SK-N-SH (cell line): ENCODE measurements around the gene SMIM7. TPM values are rescaled to one million over a fixed set of nuclear protein-coding genes. Genes with fewer than 3 reads are reported as not detected.

ENCODE experiments used
- CTCF ChIA-PET: fragments of 300-600, 350-600 bp; formaldehyde crosslinking; extraction: SDS; loops from one replicate; lab custom pipeline; 2021; lab: Yijun Ruan, JAX
- POLR2A ChIA-PET: fragments of 350-600 bp; sonication (Branson Sonifier 250); formaldehyde crosslinking; extraction: SDS; loops from one replicate; lab custom pipeline; 2020; ENCODE audit warnings: antibody characterized with exemption, inconsistent platforms; lab: Yijun Ruan, JAX
- DNase-seq: peaks from one replicate; pipeline ENCODE4 v3.0.0; 2012
- H2AFZ ChIP-seq: fragments of 200-600 bp; sonication (generic); 2 replicates; pipeline ENCODE4 v1.8.1; 2016; ENCODE audit warnings: antibody characterized with exemption, mild to moderate bottlenecking, low read depth
- H3F3A ChIP-seq: fragments of 200-600 bp; sonication (generic); replicated peaks from 2 replicates; pipeline ENCODE3; 2016; ENCODE audit warnings: antibody characterized with exemption, mild to moderate bottlenecking; ENCODE audit not compliant: insufficient read depth
- H3K27ac ChIP-seq, 2 experiments: fragments of 200-500 bp in 1 of 2; fragments of 200-600 bp in 1 of 2; sonication (Bioruptor generic) in 1 of 2; sonication (generic), shearing (Covaris generic) in 1 of 2; 2 replicates each; pipeline versions ENCODE4 v1.5.1 to v1.6.1; 2014 to 2016; ENCODE audit warnings: low read depth in 2 of 2, inconsistent platforms in 1 of 2, low read length in 1 of 2, mild to moderate bottlenecking in 1 of 2, mixed read lengths in 1 of 2
- H3K27me3 ChIP-seq: fragments of 200-600 bp; sonication (generic), shearing (Covaris generic); 2 replicates; pipeline ENCODE4 v1.6.1; 2016; ENCODE audit warnings: mixed run types; ENCODE audit not compliant: insufficient read depth
- H3K36me3 ChIP-seq, 2 experiments: fragments of 200-500 bp in 1 of 2; fragments of 200-600 bp in 1 of 2; sonication (Bioruptor generic) in 1 of 2; sonication (generic) in 1 of 2; replicated peaks in 1 of 2; 2 replicates each; pipeline versions ENCODE3 to v1.5.1; 2014 to 2016; ENCODE audit warnings: low read length in 1 of 2, mild to moderate bottlenecking in 1 of 2; ENCODE audit not compliant: insufficient read depth in 2 of 2, control insufficient read depth in 1 of 2
- H3K4me1 ChIP-seq, 2 experiments: fragments of 200-500 bp in 1 of 2; fragments of 200-600 bp in 1 of 2; sonication (Bioruptor generic) in 1 of 2; sonication (generic), shearing (Covaris generic) in 1 of 2; 2 replicates each; pipeline versions ENCODE4 v1.5.1 to v1.6.1; 2014 to 2016; ENCODE audit warnings: low read depth in 1 of 2, low read length in 1 of 2, mixed run types in 1 of 2; ENCODE audit not compliant: insufficient read depth in 2 of 2, control insufficient read depth in 1 of 2
- H3K4me2 ChIP-seq: fragments of 200-600 bp; sonication (generic), shearing (Covaris generic); 2 replicates; pipeline ENCODE4 v1.6.1; 2017; ENCODE audit warnings: mixed run types
- H3K4me3 ChIP-seq, 2 experiments: fragments of 200-500 bp in 1 of 2; fragments of 200-600 bp in 1 of 2; sonication (Bioruptor generic) in 1 of 2; sonication (generic), shearing (Covaris generic) in 1 of 2; 2 replicates each; pipeline versions ENCODE4 v1.5.1 to v1.8.1; 2014 to 2016; ENCODE audit warnings: low read depth in 2 of 2, inconsistent platforms in 1 of 2, low read length in 1 of 2, mild to moderate bottlenecking in 1 of 2, mixed read lengths in 1 of 2, moderate library complexity in 1 of 2
- H3K79me2 ChIP-seq: fragments of 200-600 bp; sonication (generic); 2 replicates; pipeline ENCODE4 v1.8.1; 2017; ENCODE audit warnings: mild to moderate bottlenecking; ENCODE audit not compliant: insufficient read depth
- H3K9ac ChIP-seq: fragments of 200-600 bp; sonication (generic); 2 replicates; pipeline ENCODE4 v1.6.1; 2017; ENCODE audit warnings: mixed run types
- H3K9me2 ChIP-seq: fragments of 200-600 bp; sonication (generic); 2 replicates; pipeline ENCODE4 v1.6.1; 2017; ENCODE audit warnings: mixed run types
- H3K9me3 ChIP-seq: fragments of 200-600 bp; sonication (generic); 2 replicates; pipeline ENCODE4 v1.6.1; 2017; ENCODE audit warnings: mixed run types, mild to moderate bottlenecking, moderate library complexity
- H4K20me1 ChIP-seq: fragments of 200-600 bp; sonication (generic); 2 replicates; pipeline ENCODE4 v1.6.1; 2017; ENCODE audit warnings: mild to moderate bottlenecking, mixed run types; ENCODE audit not compliant: insufficient read depth
- CHD2 ChIP-seq: fragments of 150-350 bp; IDR thresholded peaks from 2 replicates; pipeline ENCODE4 v1.6.1; 2018; ENCODE audit warnings: low read length; ENCODE audit not compliant: partially characterized antibody
- ELF1 ChIP-seq: IDR thresholded peaks from 2 replicates; pipeline ENCODE4 v1.4.0; 2012
- EZH2phosphoT487 ChIP-seq: fragments of 200-600 bp; sonication (generic); IDR thresholded peaks from 2 replicates; pipeline ENCODE4 v1.6.1; 2017; ENCODE audit warnings: low read depth, mixed run types, mild to moderate bottlenecking, antibody characterized with exemption, moderate library complexity, borderline replicate concordance
- FOSL2 ChIP-seq: IDR thresholded peaks from 2 replicates; pipeline ENCODE4 v1.4.0; 2012; ENCODE audit warnings: low read depth, mild to moderate bottlenecking, moderate library complexity, borderline replicate concordance
- FOXM1 ChIP-seq: IDR thresholded peaks from 2 replicates; pipeline ENCODE4 v1.4.0; 2012; ENCODE audit warnings: low read depth, mild to moderate bottlenecking
- GABPA ChIP-seq: IDR thresholded peaks from 2 replicates; pipeline ENCODE4 v1.4.0; 2012; ENCODE audit warnings: low read depth, mild to moderate bottlenecking
- GATA2 ChIP-seq: sonication (generic); formaldehyde crosslinking; IDR thresholded peaks from 2 replicates; pipeline ENCODE4 v1.5.0; 2020; ENCODE audit warnings: mild to moderate bottlenecking, missing genetic modification reagents
- JUND ChIP-seq: IDR thresholded peaks from 2 replicates; pipeline ENCODE4 v1.4.0; 2012
- MEF2A ChIP-seq: IDR thresholded peaks from 2 replicates; pipeline ENCODE4 v1.4.0; 2012; ENCODE audit warnings: low read depth, borderline replicate concordance
- MXI1 ChIP-seq: IDR thresholded peaks from 2 replicates; pipeline ENCODE4 v1.6.1; 2012; ENCODE audit warnings: mild to moderate bottlenecking, low read depth, low read length, improper control_type of control experiment
- POLR2AphosphoS5 ChIP-seq: IDR thresholded peaks from 2 replicates; pipeline ENCODE4 v1.6.1; 2012; ENCODE audit warnings: low read depth, low read length
- RAD21 ChIP-seq: IDR thresholded peaks from 2 replicates; pipeline ENCODE4 v1.6.1; 2012; ENCODE audit warnings: mild to moderate bottlenecking, low read length
- RCOR1 ChIP-seq: fragments of 150-350 bp; IDR thresholded peaks from 2 replicates; pipeline ENCODE4 v1.6.1; 2017; ENCODE audit warnings: antibody characterized with exemption, low read length
- RFX5 ChIP-seq: IDR thresholded peaks from 2 replicates; pipeline ENCODE4 v1.6.1; 2012; ENCODE audit warnings: mild to moderate bottlenecking, improper control_type of control experiment, low read length
- RXRA ChIP-seq: IDR thresholded peaks from 2 replicates; pipeline ENCODE4 v1.4.0; 2012; ENCODE audit warnings: low read depth, mild to moderate bottlenecking, borderline replicate concordance
- SIN3A ChIP-seq: IDR thresholded peaks from 2 replicates; pipeline ENCODE4 v1.6.1; 2012; ENCODE audit warnings: low read depth, mild to moderate bottlenecking, low read length, moderate library complexity, borderline replicate concordance
- SMC3 ChIP-seq: IDR thresholded peaks from 2 replicates; pipeline ENCODE4 v1.6.1; 2012; ENCODE audit warnings: low read depth, low read length, improper control_type of control experiment
- TAF1 ChIP-seq: IDR thresholded peaks from 2 replicates; pipeline ENCODE4 v1.6.1; 2012; ENCODE audit warnings: low read depth, mild to moderate bottlenecking, low read length, moderate library complexity, borderline replicate concordance
- TEAD4 ChIP-seq: IDR thresholded peaks from 2 replicates; pipeline ENCODE4 v1.4.0; 2012; ENCODE audit warnings: mild to moderate bottlenecking, borderline replicate concordance; ENCODE audit not compliant: insufficient read depth
- YY1 ChIP-seq: IDR thresholded peaks from 2 replicates; pipeline ENCODE4 v1.4.0; 2012; ENCODE audit warnings: low read depth, mild to moderate bottlenecking
- WGBS: methylation state at CpG from one replicate; pipeline ENCODE4 v1.1.6; 2017; ENCODE audit warnings: low lambda C conversion rate; 5-methylcytosine and 5-hydroxymethylcytosine counted together
- polyA plus RNA-seq, 3 experiments: library from polyadenylated mRNA; depleted of rRNA; stranded (reverse); fragments of >200 nt; gene quantifications; 2 replicates each; pipeline ENCODE4 v1.2.3, GENCODE V29; 2012
- TF ChIP-seq, protein P1 (sequence below): IDR thresholded peaks from 2 replicates; pipeline ENCODE4 v1.4.0; 2012; ENCODE audit warnings: low read depth, borderline replicate concordance
- TF ChIP-seq, protein P2 (sequence below): fragments of 150-350 bp; IDR thresholded peaks from 2 replicates; pipeline ENCODE4 v1.6.1; 2016; ENCODE audit warnings: mild to moderate bottlenecking, low read depth, low read length
- TF ChIP-seq, protein P3 (sequence below): fragments of 150-350 bp; IDR thresholded peaks from 2 replicates; pipeline ENCODE4 v1.6.1; 2017; ENCODE audit warnings: antibody characterized with exemption, low read length, low read depth, borderline replicate concordance
- TF ChIP-seq, protein P4 (sequence below): IDR thresholded peaks from 2 replicates; pipeline ENCODE4 v1.4.0; 2012; ENCODE audit warnings: low read depth, borderline replicate concordance

The SMIM7 gene
- polyA plus RNA-seq, 1 of the 3 experiments (the other 2 are of a cell fraction), result 74.2 TPM

DNA sequence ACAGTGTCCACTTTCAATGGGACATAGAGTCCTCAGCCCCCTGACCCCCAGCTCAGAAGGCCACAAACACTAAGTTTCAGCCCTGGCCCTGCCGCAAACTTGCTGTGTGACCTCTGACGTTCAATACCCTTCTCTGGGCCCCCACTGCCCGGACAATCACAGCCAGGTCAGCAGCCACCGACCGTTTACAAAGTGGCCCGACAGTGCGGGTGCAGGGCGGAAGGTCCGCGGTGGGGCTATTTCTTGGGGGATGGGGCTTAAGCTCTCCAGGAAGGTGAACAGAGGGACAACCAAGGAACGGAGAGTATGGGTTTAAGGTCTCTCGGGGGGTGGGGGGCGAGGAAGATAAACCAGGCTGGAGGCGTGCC, 496 bp downstream of the SMIM7 start:
- H3K36me3 ChIP-seq, result peaks cover 22 to 30% of the 10 kb centered on the region in 2 experiments
- no peaks in the 10 kb centered on the region for H3K27me3 ChIP-seq
- peaks cover 7 to 12% of the 10 kb centered on the region in 2 experiments; a peak in 3 of 4 replicates for H3K4me1 ChIP-seq
- H3F3A ChIP-seq, result peaks cover 4% of the 10 kb centered on the region
- H3K9me3 ChIP-seq, result no peaks in the 10 kb centered on the region
- H4K20me1 ChIP-seq, result peaks cover 37% of the 10 kb centered on the region
- peaks cover 52% of the 10 kb centered on the region for H3K79me2 ChIP-seq
- peak overlapping the region; percentile 81 for H3K9ac ChIP-seq
- TF ChIP-seq MXI1, result no peak
- no peak for TF ChIP-seq SMC3
- no peak for TF ChIP-seq YY1
- TF ChIP-seq, protein P1, sequence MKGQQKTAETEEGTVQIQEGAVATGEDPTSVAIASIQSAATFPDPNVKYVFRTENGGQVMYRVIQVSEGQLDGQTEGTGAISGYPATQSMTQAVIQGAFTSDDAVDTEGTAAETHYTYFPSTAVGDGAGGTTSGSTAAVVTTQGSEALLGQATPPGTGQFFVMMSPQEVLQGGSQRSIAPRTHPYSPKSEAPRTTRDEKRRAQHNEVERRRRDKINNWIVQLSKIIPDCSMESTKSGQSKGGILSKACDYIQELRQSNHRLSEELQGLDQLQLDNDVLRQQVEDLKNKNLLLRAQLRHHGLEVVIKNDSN, result no peak
- TF ChIP-seq GABPA, result no peak
- no peak for TF ChIP-seq RFX5
- TF ChIP-seq FOSL2, result no peak
- TF ChIP-seq GATA2 (CRISPR knock-in tag), result no peak
- TF ChIP-seq EZH2phosphoT487, result no peak
- no peak for TF ChIP-seq MEF2A
- CTCF ChIA-PET, result interaction anchor here (1.0 kb wide), 1 partner anchor 56 kb away, joined by 4 read pairs; no protein-coding TSS in a partner anchor
- peak overlapping the region; percentile 89 to 95; a peak in 3 of 4 replicates for H3K27ac ChIP-seq
- no peaks in the 10 kb centered on the region for H3K9me2 ChIP-seq
- peak overlapping the region; percentile 100 for H3K4me2 ChIP-seq
- POLR2A ChIA-PET, result interaction anchor here (0.6 to 2.0 kb wide), 5 partner anchors 31 to 624 kb away, joined by 3 to 5 read pairs (median 3); partner anchors contain the start of genes C19orf44 and MED26
- H3K4me3 ChIP-seq, result peak overlapping the region; percentile 65 to 86
- peak overlapping the region; percentile 88 for H2AFZ ChIP-seq
- DNase-seq, result no peak
- under 1% methylated on average over 13 of the region's 14 CpGs for WGBS

DNA sequence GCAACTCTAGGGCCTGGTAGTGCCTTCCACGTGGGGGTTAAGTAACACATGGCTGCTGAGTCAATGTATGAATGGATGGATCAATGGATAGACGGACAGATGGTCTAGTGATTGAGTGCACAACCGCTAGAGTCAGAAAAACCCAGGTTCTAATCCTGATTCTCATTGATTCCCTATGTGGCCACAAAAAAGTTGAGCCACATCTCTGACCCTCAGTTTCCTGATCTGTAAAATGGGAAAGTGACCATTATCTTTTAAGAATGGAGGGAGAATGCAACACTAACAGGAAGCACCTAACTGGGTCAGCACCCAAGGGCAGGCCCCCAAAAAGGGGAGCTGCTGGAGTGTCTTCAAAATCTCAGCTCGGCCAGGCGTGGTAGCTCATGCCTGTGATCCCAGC, 2.6 kb downstream of the SMIM7 start:
- DNase-seq, result no peak
- Histone ChIP-seq H3K36me3 (peaks cover 39 to 50% of the 10 kb centered on the region in 2 experiments), H3K27ac (no peak overlapping the region), H3K9ac (no peak overlapping the region), H3K27me3 (no peaks in the 10 kb centered on the region), H3K79me2 (peaks cover 72% of the 10 kb centered on the region), H3K4me2 (no peak overlapping the region), H3K9me3 (no peaks in the 10 kb centered on the region), H4K20me1 (peaks cover 37% of the 10 kb centered on the region), H3F3A (no peaks in the 10 kb centered on the region), H3K4me1 (peaks cover 7 to 12% of the 10 kb centered on the region in 2 experiments; a peak in 3 of 4 replicates), H3K9me2 (no peaks in the 10 kb centered on the region), H3K4me3 (no peak overlapping the region), H2AFZ (no peak overlapping the region)
- WGBS, result 82% methylated on average over 5 of the region's 5 CpGs
- CTCF ChIA-PET, result no interaction called here
- POLR2A ChIA-PET, result interaction anchor here (1.4 kb wide), 1 partner anchor 20 kb away, joined by 3 read pairs; no protein-coding TSS in a partner anchor
- TF ChIP-seq, protein P2, sequence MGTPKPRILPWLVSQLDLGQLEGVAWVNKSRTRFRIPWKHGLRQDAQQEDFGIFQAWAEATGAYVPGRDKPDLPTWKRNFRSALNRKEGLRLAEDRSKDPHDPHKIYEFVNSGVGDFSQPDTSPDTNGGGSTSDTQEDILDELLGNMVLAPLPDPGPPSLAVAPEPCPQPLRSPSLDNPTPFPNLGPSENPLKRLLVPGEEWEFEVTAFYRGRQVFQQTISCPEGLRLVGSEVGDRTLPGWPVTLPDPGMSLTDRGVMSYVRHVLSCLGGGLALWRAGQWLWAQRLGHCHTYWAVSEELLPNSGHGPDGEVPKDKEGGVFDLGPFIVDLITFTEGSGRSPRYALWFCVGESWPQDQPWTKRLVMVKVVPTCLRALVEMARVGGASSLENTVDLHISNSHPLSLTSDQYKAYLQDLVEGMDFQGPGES, result no peak
- TF ChIP-seq SMC3, result no peak
- no peak for TF ChIP-seq SIN3A
- no peak for TF ChIP-seq TAF1
- TF ChIP-seq RFX5, result no peak
- TF ChIP-seq CHD2, result no peak
- TF ChIP-seq, protein P3, sequence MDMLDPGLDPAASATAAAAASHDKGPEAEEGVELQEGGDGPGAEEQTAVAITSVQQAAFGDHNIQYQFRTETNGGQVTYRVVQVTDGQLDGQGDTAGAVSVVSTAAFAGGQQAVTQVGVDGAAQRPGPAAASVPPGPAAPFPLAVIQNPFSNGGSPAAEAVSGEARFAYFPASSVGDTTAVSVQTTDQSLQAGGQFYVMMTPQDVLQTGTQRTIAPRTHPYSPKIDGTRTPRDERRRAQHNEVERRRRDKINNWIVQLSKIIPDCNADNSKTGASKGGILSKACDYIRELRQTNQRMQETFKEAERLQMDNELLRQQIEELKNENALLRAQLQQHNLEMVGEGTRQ, result no peak
- TF ChIP-seq, protein P4, sequence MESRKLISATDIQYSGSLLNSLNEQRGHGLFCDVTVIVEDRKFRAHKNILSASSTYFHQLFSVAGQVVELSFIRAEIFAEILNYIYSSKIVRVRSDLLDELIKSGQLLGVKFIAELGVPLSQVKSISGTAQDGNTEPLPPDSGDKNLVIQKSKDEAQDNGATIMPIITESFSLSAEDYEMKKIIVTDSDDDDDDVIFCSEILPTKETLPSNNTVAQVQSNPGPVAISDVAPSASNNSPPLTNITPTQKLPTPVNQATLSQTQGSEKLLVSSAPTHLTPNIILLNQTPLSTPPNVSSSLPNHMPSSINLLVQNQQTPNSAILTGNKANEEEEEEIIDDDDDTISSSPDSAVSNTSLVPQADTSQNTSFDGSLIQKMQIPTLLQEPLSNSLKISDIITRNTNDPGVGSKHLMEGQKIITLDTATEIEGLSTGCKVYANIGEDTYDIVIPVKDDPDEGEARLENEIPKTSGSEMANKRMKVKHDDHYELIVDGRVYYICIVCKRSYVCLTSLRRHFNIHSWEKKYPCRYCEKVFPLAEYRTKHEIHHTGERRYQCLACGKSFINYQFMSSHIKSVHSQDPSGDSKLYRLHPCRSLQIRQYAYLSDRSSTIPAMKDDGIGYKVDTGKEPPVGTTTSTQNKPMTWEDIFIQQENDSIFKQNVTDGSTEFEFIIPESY, result no peak
- no peak for TF ChIP-seq TEAD4
- no peak for TF ChIP-seq RAD21
- TF ChIP-seq, protein P1, result no peak
- TF ChIP-seq JUND, result no peak
- TF ChIP-seq FOXM1, result no peak
- TF ChIP-seq ELF1, result no peak
- TF ChIP-seq POLR2AphosphoS5, result no peak
- TF ChIP-seq RXRA, result no peak
- TF ChIP-seq RCOR1, result no peak
